Measurements from ENCODE around the gene ITK. TPM values are rescaled to one million over a fixed set of nuclear protein-coding genes. Genes with fewer than 3 reads are reported as not detected.
"Not testable (repeated sequence)": the region's sequence is repeated elsewhere in the genome, so short reads cannot be mapped to it uniquely, and the experiment has no call there.

Gene ITK
- total RNA-seq, 2 experiments from 2014 or later = 200 to 204 TPM

GRCh38 chr5:157233515-157233914, 52.9 kb downstream of the ITK start:
- Mint-ChIP-seq H3K27me3 (no peaks in the 10 kb centered on the region), H3K4me3 (peak overlapping the region; percentile 30), H3K4me1 (peaks cover 67% of the 10 kb centered on the region), H3K36me3 (peaks cover 70% of the 10 kb centered on the region), H3K9me3 (no peaks in the 10 kb centered on the region), H3K27ac (peak overlapping the region; percentile 82)
- no peak for DNase-seq

GRCh38 chr5:157236423-157236822, 55.8 kb downstream of the ITK start:
- Mint-ChIP-seq H3K4me3 (no peak overlapping the region), H3K9me3 (no peaks in the 10 kb centered on the region), H3K4me1 (peaks cover 66% of the 10 kb centered on the region), H3K27me3 (no peaks in the 10 kb centered on the region), H3K27ac (peak overlapping the region; percentile 61), H3K36me3 (peaks cover 81% of the 10 kb centered on the region)
- no peak for DNase-seq

- Mint-ChIP-seq H3K27ac (peak overlapping the region; percentile 16), H3K27me3 (no peaks in the 10 kb centered on the region), H3K36me3 (peaks cover 91% of the 10 kb centered on the region), H3K4me3 (no peak overlapping the region), H3K4me1 (peaks cover 66% of the 10 kb centered on the region), H3K9me3 (peaks cover 2% of the 10 kb centered on the region)
- no peak for DNase-seq
Measured at GRCh38 chr5:157241483-157241882, 60.8 kb downstream of the ITK start.

- not testable (repeated sequence) for H3K9me3 Mint-ChIP-seq, H3K27me3 Mint-ChIP-seq, H3K4me3 Mint-ChIP-seq, DNase-seq
- Mint-ChIP-seq H3K36me3 (peaks cover 95% of the 10 kb centered on the region), H3K4me1 (peaks cover 78% of the 10 kb centered on the region), H3K27ac (peak overlapping the region; percentile 76)
Measured at GRCh38 chr5:157244704-157245103, 64.1 kb downstream of the ITK start.

GRCh38 chr5:157245476-157245875, 64.8 kb downstream of the ITK start:
- H3K27ac Mint-ChIP-seq = peak overlapping the region; percentile 89
- H3K27me3 Mint-ChIP-seq = no peaks in the 10 kb centered on the region
- H3K4me1 Mint-ChIP-seq = peaks cover 81% of the 10 kb centered on the region
- peaks cover 94% of the 10 kb centered on the region for H3K36me3 Mint-ChIP-seq
- no peak overlapping the region for H3K4me3 Mint-ChIP-seq
- no peak for DNase-seq
- peaks cover 2% of the 10 kb centered on the region for H3K9me3 Mint-ChIP-seq

GRCh38 chr5:157245886-157246285, 65.2 kb downstream of the ITK start:
- peak overlapping the region; percentile 89 for H3K27ac Mint-ChIP-seq

GRCh38 chr5:157247267-157247666, 66.6 kb downstream of the ITK start:
- Mint-ChIP-seq H3K9me3 (peaks cover 2% of the 10 kb centered on the region), H3K4me1 (peaks cover 90% of the 10 kb centered on the region), H3K27me3 (no peaks in the 10 kb centered on the region), H3K36me3 (peaks cover 94% of the 10 kb centered on the region), H3K27ac (peak overlapping the region; percentile 89), H3K4me3 (no peak overlapping the region)
- no peak for DNase-seq

More at GRCh38 chr5:157245886-157246285, 65.2 kb downstream of the ITK start:
- Mint-ChIP-seq H3K36me3 (peaks cover 94% of the 10 kb centered on the region), H3K4me3 (no peak overlapping the region), H3K9me3 (peaks cover 2% of the 10 kb centered on the region), H3K27me3 (no peaks in the 10 kb centered on the region), H3K4me1 (peaks cover 84% of the 10 kb centered on the region)
- DNase-seq = no peak

- H3K9me3 Mint-ChIP-seq = peaks cover 4% of the 10 kb centered on the region
- H3K36me3 Mint-ChIP-seq = peaks cover 93% of the 10 kb centered on the region
- peaks cover 92% of the 10 kb centered on the region for H3K4me1 Mint-ChIP-seq
- peak overlapping the region; percentile 27 for H3K4me3 Mint-ChIP-seq
- H3K27me3 Mint-ChIP-seq = no peaks in the 10 kb centered on the region
- peak overlapping the region; percentile 89 for H3K27ac Mint-ChIP-seq
- no peak for DNase-seq
Measured at GRCh38 chr5:157248821-157249470, 68.3 kb downstream of the ITK start.

GRCh38 chr5:157252711-157253465, 72.2 kb downstream of the ITK start:
- no peaks in the 10 kb centered on the region for H3K27me3 Mint-ChIP-seq
- peaks cover 13% of the 10 kb centered on the region for H3K9me3 Mint-ChIP-seq
- peaks cover 94% of the 10 kb centered on the region for H3K36me3 Mint-ChIP-seq
- peak overlapping the region; percentile 93 for H3K27ac Mint-ChIP-seq
- H3K4me1 Mint-ChIP-seq = peaks cover 96% of the 10 kb centered on the region
- peak; percentile 75 for DNase-seq
- H3K4me3 Mint-ChIP-seq = peak overlapping the region; percentile 27

- Mint-ChIP-seq H3K36me3 (peaks cover 88% of the 10 kb centered on the region), H3K9me3 (peaks cover 13% of the 10 kb centered on the region), H3K27me3 (no peaks in the 10 kb centered on the region), H3K4me3 (peak overlapping the region; percentile 35), H3K4me1 (peaks cover 94% of the 10 kb centered on the region), H3K27ac (peak overlapping the region; percentile 93)
- no peak for DNase-seq
Measured at GRCh38 chr5:157253547-157253946, 72.9 kb downstream of the ITK start.

GRCh38 chr5:157258450-157258849, 77.8 kb downstream of the ITK start:
- Mint-ChIP-seq H3K27me3 (no peaks in the 10 kb centered on the region), H3K27ac (no peak overlapping the region), H3K36me3 (peaks cover 48% of the 10 kb centered on the region), H3K4me1 (peaks cover 77% of the 10 kb centered on the region), H3K9me3 (peaks cover 13% of the 10 kb centered on the region), H3K4me3 (no peak overlapping the region)
- no peak for DNase-seq

GRCh38 chr5:157259699-157260098, 79.1 kb downstream of the ITK start:
- Mint-ChIP-seq H3K27ac (peak overlapping the region; percentile 23), H3K4me3 (no peak overlapping the region), H3K36me3 (peaks cover 36% of the 10 kb centered on the region), H3K9me3 (peaks cover 9% of the 10 kb centered on the region), H3K27me3 (no peaks in the 10 kb centered on the region), H3K4me1 (peaks cover 77% of the 10 kb centered on the region)
- DNase-seq = no peak

GRCh38 chr5:157263496-157264090, 83.0 kb downstream of the ITK start:
- DNase-seq = no peak
- Mint-ChIP-seq H3K36me3 (peaks cover 24% of the 10 kb centered on the region), H3K4me3 (peak overlapping the region; percentile 35), H3K27me3 (no peaks in the 10 kb centered on the region), H3K27ac (no peak overlapping the region), H3K9me3 (no peaks in the 10 kb centered on the region), H3K4me1 (peaks cover 64% of the 10 kb centered on the region)

- H3K27ac Mint-ChIP-seq = peak within 1 kb of the TSS; percentile 98
- peak within 1 kb of the TSS; percentile 97 for H3K4me3 Mint-ChIP-seq
- H3K4me1 Mint-ChIP-seq = peaks cover 65% of the 10 kb centered on the region
- H3K27me3 Mint-ChIP-seq = no peaks in the 10 kb centered on the region
- no peaks in the 10 kb centered on the region for H3K9me3 Mint-ChIP-seq
- H3K36me3 Mint-ChIP-seq = peaks cover 43% of the 10 kb centered on the region
- DNase-seq = peak; percentile 87
Measured at GRCh38 chr5:157265714-157266285, 85.2 kb downstream of the ITK start, which contains the start of gene CYFIP2. TSS of gene CYFIP2 (plus strand) at chr5:157266123. CDS start at chr5:157285362, 19,239 bp downstream.

Measured in activated naive CD8-positive, alpha-beta T cell treated with anti-CD3 and anti-CD28 coated beads for 36 hours (primary cell).